ENCODE data around the gene ANKRD28.

- TF ChIP-seq, protein P1, sequence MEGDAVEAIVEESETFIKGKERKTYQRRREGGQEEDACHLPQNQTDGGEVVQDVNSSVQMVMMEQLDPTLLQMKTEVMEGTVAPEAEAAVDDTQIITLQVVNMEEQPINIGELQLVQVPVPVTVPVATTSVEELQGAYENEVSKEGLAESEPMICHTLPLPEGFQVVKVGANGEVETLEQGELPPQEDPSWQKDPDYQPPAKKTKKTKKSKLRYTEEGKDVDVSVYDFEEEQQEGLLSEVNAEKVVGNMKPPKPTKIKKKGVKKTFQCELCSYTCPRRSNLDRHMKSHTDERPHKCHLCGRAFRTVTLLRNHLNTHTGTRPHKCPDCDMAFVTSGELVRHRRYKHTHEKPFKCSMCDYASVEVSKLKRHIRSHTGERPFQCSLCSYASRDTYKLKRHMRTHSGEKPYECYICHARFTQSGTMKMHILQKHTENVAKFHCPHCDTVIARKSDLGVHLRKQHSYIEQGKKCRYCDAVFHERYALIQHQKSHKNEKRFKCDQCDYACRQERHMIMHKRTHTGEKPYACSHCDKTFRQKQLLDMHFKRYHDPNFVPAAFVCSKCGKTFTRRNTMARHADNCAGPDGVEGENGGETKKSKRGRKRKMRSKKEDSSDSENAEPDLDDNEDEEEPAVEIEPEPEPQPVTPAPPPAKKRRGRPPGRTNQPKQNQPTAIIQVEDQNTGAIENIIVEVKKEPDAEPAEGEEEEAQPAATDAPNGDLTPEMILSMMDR (IDR thresholded peaks at IDR 0.05) = no peak
- TF ChIP-seq POLR2AphosphoS5 (IDR thresholded peaks at IDR 0.05) (peak; percentile 91 to 97 (median 96)), POLR2A (IDR thresholded peaks at IDR 0.05) (no peak)
Observed at GRCh38 chr3:15635121-15635661, 162.6 kb downstream of the ANKRD28 start.

Data from sigmoid colon (tissue), 4 donors.